ENCODE data around the gene FBXL13.

- TF ChIP-seq CTCF (IDR thresholded peaks at IDR 0.05) = no peak
- no peak for TF ChIP-seq EP300 (IDR thresholded peaks at IDR 0.05)
Observed at GRCh38 chr7:102942868-102943267, 131.7 kb downstream of the FBXL13 start.
